H1 (cell line): ENCODE results near the gene TMEM229B. TPM values are rescaled to one million over a fixed set of nuclear protein-coding genes. Genes with fewer than 3 reads are reported as not detected.

Source experiments
- CTCF ChIA-PET: fragments of 300-600 bp; sonication (Branson Sonifier 250); formaldehyde crosslinking; loops from one replicate; lab custom pipeline; 2021; ENCODE audit not compliant: partially characterized antibody; lab: Charles Lee
- POLR2A ChIA-PET: fragments of 300-600 bp; sonication (Branson Sonifier 250); formaldehyde crosslinking; loops from one replicate; lab custom pipeline; 2021; ENCODE audit warnings: inconsistent platforms; ENCODE audit not compliant: partially characterized antibody; lab: Charles Lee
- DNase-seq, 2 experiments: peaks; one replicate each; pipeline versions ENCODE4 v3.0.0 to v3.0.0-alpha.2; 2010 to 2022; ENCODE audit warnings: low spot score in 2 of 2, low read depth in 1 of 2, mixed read lengths in 1 of 2
- FAIRE-seq: peaks from 2 replicates; lab custom pipeline; 2011; peaks lifted over from hg19 to GRCh38; lab: Jason Lieb, UNC
- H2AFZ ChIP-seq: 2 replicates; pipeline ENCODE4 v1.8.1; 2012; ENCODE audit warnings: low read length, inconsistent platforms
- H2AK5ac ChIP-seq: 2 replicates; pipeline ENCODE4 v1.6.1; 2013; ENCODE audit warnings: low read depth, low read length
- H2BK120ac ChIP-seq: replicated peaks from 2 replicates; pipeline ENCODE3; 2013; ENCODE audit warnings: low read depth, low read length, inconsistent platforms
- H2BK12ac ChIP-seq: 2 replicates; pipeline ENCODE4 v1.6.1; 2013; ENCODE audit warnings: low read depth, low read length
- H2BK15ac ChIP-seq: 2 replicates; pipeline ENCODE4 v1.6.1; 2013; ENCODE audit warnings: low read length
- H2BK20ac ChIP-seq: 2 replicates; pipeline ENCODE4 v1.6.1; 2013; ENCODE audit warnings: low read length
- H2BK5ac ChIP-seq: 2 replicates; pipeline ENCODE4 v1.6.1; 2013; ENCODE audit warnings: low read depth, low read length
- H3K14ac ChIP-seq: 2 replicates; pipeline ENCODE4 v1.6.1; 2013; ENCODE audit warnings: inconsistent platforms; ENCODE audit not compliant: insufficient read length
- H3K18ac ChIP-seq: 2 replicates; pipeline ENCODE4 v1.6.1; 2013; ENCODE audit warnings: low read length; ENCODE audit errors: extremely low read depth
- H3K23ac ChIP-seq: 2 replicates; pipeline ENCODE4 v1.6.1; 2013; ENCODE audit warnings: inconsistent platforms; ENCODE audit not compliant: insufficient read length
- H3K23me2 ChIP-seq: 2 replicates; pipeline ENCODE4 v1.6.1; 2013; ENCODE audit warnings: low read depth, low read length
- H3K27ac ChIP-seq: 2 replicates; pipeline ENCODE4 v1.6.1; 2011; ENCODE audit warnings: low read depth, low read length, inconsistent platforms
- H3K27me3 ChIP-seq, 4 experiments: replicated peaks in 1 of 4; 1 replicate in 1 of 4; 2 replicates in 3 of 4; pipeline versions ENCODE4 v1.6.1 to v1.8.1; 2011 to 2013; ENCODE audit warnings: low read length in 3 of 4, mild to moderate bottlenecking in 3 of 4, inconsistent platforms in 2 of 4, mixed read lengths in 2 of 4, moderate library complexity in 1 of 4; ENCODE audit not compliant: control insufficient read depth in 3 of 4, insufficient read depth in 3 of 4; ENCODE audit errors: extremely low read depth in 1 of 4
- H3K36me3 ChIP-seq, 4 experiments: 2 replicates each; pipeline versions ENCODE4 v1.6.1 to v1.8.1; 2011 to 2013; ENCODE audit warnings: mild to moderate bottlenecking in 4 of 4, low read length in 3 of 4, moderate library complexity in 2 of 4, control low read depth in 1 of 4, inconsistent platforms in 1 of 4; ENCODE audit not compliant: insufficient read depth in 4 of 4, control insufficient read depth in 2 of 4
- H3K4ac ChIP-seq: replicated peaks from 2 replicates; pipeline ENCODE3; 2013; ENCODE audit warnings: low read length, low read depth, mixed read lengths, inconsistent platforms; ENCODE audit not compliant: insufficient read length
- H3K4me1 ChIP-seq, 4 experiments: replicated peaks in 1 of 4; 1 replicate in 1 of 4; 2 replicates in 3 of 4; pipeline versions ENCODE4 v1.6.1 to v1.8.1; 2011 to 2013; ENCODE audit warnings: low read length in 3 of 4, inconsistent platforms in 2 of 4, mixed read lengths in 1 of 4; ENCODE audit not compliant: insufficient read depth in 4 of 4, control insufficient read depth in 3 of 4
- H3K4me2 ChIP-seq, 2 experiments: 2 replicates each; pipeline versions ENCODE4 v1.6.1 to v1.8.1; 2011 to 2013; ENCODE audit warnings: low read depth in 2 of 2, low read length in 2 of 2, control low read depth in 1 of 2, inconsistent platforms in 1 of 2, mild to moderate bottlenecking in 1 of 2; ENCODE audit not compliant: insufficient read depth in 1 of 2
- H3K4me3 ChIP-seq, 4 experiments: fragments of 200-600, 300-600 bp in 1 of 4; sonication (generic), shearing (Covaris generic), sonication (Bioruptor Twin) in 1 of 4; 2 replicates each; pipeline versions ENCODE4 v1.5.1 to v1.8.1; 2011 to 2016; ENCODE audit warnings: low read length in 4 of 4, low read depth in 3 of 4, control low read depth in 2 of 4, inconsistent platforms in 2 of 4, mild to moderate bottlenecking in 2 of 4, mixed read lengths in 1 of 4, moderate library complexity in 1 of 4; ENCODE audit not compliant: insufficient read depth in 2 of 4; ENCODE audit errors: extremely low read depth in 1 of 4
- H3K56ac ChIP-seq: replicated peaks from 2 replicates; pipeline ENCODE3; 2013; ENCODE audit warnings: low read depth, mild to moderate bottlenecking, mixed read lengths, low read length, inconsistent platforms; ENCODE audit not compliant: insufficient read length
- H3K79me1 ChIP-seq: 2 replicates; pipeline ENCODE4 v1.6.1; 2013; ENCODE audit warnings: low read depth, low read length, control low read depth
- H3K79me2 ChIP-seq, 2 experiments: 2 replicates each; pipeline versions ENCODE4 v1.6.1 to v1.8.1; 2012 to 2013; ENCODE audit warnings: low read length in 2 of 2, mild to moderate bottlenecking in 2 of 2, inconsistent platforms in 1 of 2; ENCODE audit not compliant: insufficient read depth in 2 of 2, control insufficient read depth in 1 of 2
- H3K9ac ChIP-seq, 4 experiments: replicated peaks in 1 of 4; 1 replicate in 1 of 4; 2 replicates in 3 of 4; pipeline versions ENCODE4 v1.6.1 to v1.8.1; 2011 to 2013; ENCODE audit warnings: low read depth in 3 of 4, low read length in 3 of 4, control low read depth in 2 of 4, mild to moderate bottlenecking in 2 of 4, moderate library complexity in 2 of 4, inconsistent platforms in 1 of 4; ENCODE audit errors: extremely low read depth in 1 of 4
- H3K9me3 ChIP-seq, 2 experiments: 2 replicates each; pipeline versions ENCODE4 v1.6.1 to v1.8.1; 2012 to 2013; ENCODE audit warnings: mild to moderate bottlenecking in 2 of 2, moderate library complexity in 2 of 2, control low read depth in 1 of 2, inconsistent platforms in 1 of 2, low read depth in 1 of 2, low read length in 1 of 2, mixed read lengths in 1 of 2; ENCODE audit not compliant: insufficient read depth in 2 of 2
- H4K20me1 ChIP-seq, 2 experiments: replicated peaks in 1 of 2; 2 replicates each; pipeline versions ENCODE3 to v1.8.1; 2011 to 2013; ENCODE audit warnings: inconsistent platforms in 2 of 2, low read length in 2 of 2, mild to moderate bottlenecking in 1 of 2; ENCODE audit not compliant: insufficient read depth in 2 of 2, control insufficient read depth in 1 of 2
- H4K5ac ChIP-seq: 2 replicates; pipeline ENCODE4 v1.6.1; 2013; ENCODE audit warnings: low read length, low read depth, mixed read lengths, inconsistent platforms; ENCODE audit not compliant: insufficient read length
- H4K8ac ChIP-seq: 2 replicates; pipeline ENCODE4 v1.8.0; 2013; ENCODE audit warnings: mild to moderate bottlenecking, moderate library complexity, low read length, inconsistent platforms; ENCODE audit not compliant: insufficient read depth; ENCODE audit errors: extremely low read depth
- H4K91ac ChIP-seq: replicated peaks from 2 replicates; pipeline ENCODE3; 2013; ENCODE audit warnings: low read length, mixed read lengths, inconsistent platforms; ENCODE audit not compliant: insufficient read length
- ASH2L ChIP-seq: fragments of 200-600, 300-600 bp; sonication (generic); IDR thresholded peaks from one replicate; pipeline ENCODE4 v1.7.1; 2017; ENCODE audit warnings: low read length
- BRCA1 ChIP-seq: IDR thresholded peaks from 2 replicates; pipeline ENCODE4 v1.6.1; 2012; ENCODE audit warnings: low read depth, low read length, improper control_type of control experiment
- CBX5 ChIP-seq: fragments of 300-800, 300-1000 bp; sonication (generic); IDR thresholded peaks from 2 replicates; pipeline ENCODE4 v1.7.1; 2016; ENCODE audit warnings: antibody characterized with exemption, low read length, low read depth
- CHD2 ChIP-seq: IDR thresholded peaks from 2 replicates; pipeline ENCODE4 v1.6.1; 2012; ENCODE audit warnings: low read length, improper control_type of control experiment
- CTBP2 ChIP-seq: IDR thresholded peaks from 2 replicates; pipeline ENCODE4 v1.7.0; 2011; ENCODE audit warnings: borderline replicate concordance, mild to moderate bottlenecking, moderate library complexity, mixed read lengths, low read length; ENCODE audit not compliant: insufficient read depth, insufficient read length
- EGR1 ChIP-seq: IDR thresholded peaks from 2 replicates; pipeline ENCODE4 v1.6.1; 2011; ENCODE audit warnings: low read depth, low read length, borderline replicate concordance
- EZH2 ChIP-seq: fragments of 200-600 bp; sonication (generic); IDR thresholded peaks from 2 replicates; pipeline ENCODE4 v1.7.1; 2012; ENCODE audit warnings: low read depth, mild to moderate bottlenecking, moderate library complexity, low read length, inconsistent platforms; ENCODE audit not compliant: severe bottlenecking
- FOSL1 ChIP-seq: IDR thresholded peaks from 2 replicates; pipeline ENCODE4 v1.6.1; 2011; ENCODE audit warnings: mild to moderate bottlenecking, low read depth, low read length, moderate library complexity; ENCODE audit not compliant: insufficient read depth
- HDAC6 ChIP-seq: IDR thresholded peaks from one replicate; pipeline ENCODE4 v1.7.1; 2012; ENCODE audit warnings: low read depth, mild to moderate bottlenecking, inconsistent platforms, low read length, moderate library complexity
- KDM1A ChIP-seq: fragments of 200-600, 300-600 bp; sonication (generic); IDR thresholded peaks from 2 replicates; pipeline ENCODE4 v1.7.1; 2016; ENCODE audit warnings: mild to moderate bottlenecking, low read length, borderline replicate concordance
- PHF8 ChIP-seq: fragments of 200-600 bp; sonication (generic); conservative IDR thresholded peaks from 2 replicates; pipeline ENCODE4 v1.7.1; 2012; ENCODE audit warnings: low read depth, mild to moderate bottlenecking, inconsistent platforms, low read length, moderate library complexity
- RAD21 ChIP-seq, 2 experiments: IDR thresholded peaks in 1 of 2; conservative IDR thresholded peaks in 1 of 2; 2 replicates each; pipeline ENCODE4 v1.6.1; 2011; ENCODE audit warnings: low read depth in 2 of 2, low read length in 2 of 2, improper control_type of control experiment in 1 of 2, inconsistent platforms in 1 of 2, mild to moderate bottlenecking in 1 of 2, moderate library complexity in 1 of 2
- SIX5 ChIP-seq: IDR thresholded peaks from 2 replicates; pipeline ENCODE4 v1.6.1; 2011; ENCODE audit warnings: mild to moderate bottlenecking, low read depth, low read length
- TAF1 ChIP-seq: IDR thresholded peaks from 2 replicates; pipeline ENCODE4 v1.6.1; 2011; ENCODE audit warnings: mild to moderate bottlenecking, low read depth, low read length
- TCF12 ChIP-seq: IDR thresholded peaks from 2 replicates; pipeline ENCODE4 v1.6.1; 2011; ENCODE audit warnings: low read depth, mild to moderate bottlenecking, low read length
- WGBS, 2 experiments: shearing (Covaris generic) in 1 of 2; methylation state at CpG; one replicate each; pipeline versions ENCODE4 v1.1.6 to v1.1.7; 2013 to 2015; ENCODE audit warnings: low lambda C conversion rate in 2 of 2, mixed read lengths in 2 of 2, inconsistent platforms in 1 of 2, low coverage in 1 of 2, missing lambda C conversion rate in 1 of 2; ENCODE audit not compliant: insufficient replicate concordance in 2 of 2, insufficient coverage in 1 of 2, insufficient read length in 1 of 2; ENCODE audit errors: extremely low coverage in 1 of 2, missing lambda C conversion rate in 1 of 2; 5-methylcytosine and 5-hydroxymethylcytosine counted together
- polyA plus RNA-seq, 7 experiments: library from polyadenylated mRNA; depleted of rRNA in 3 of 7; stranded (reverse) in 5 of 7; unstranded in 2 of 7; fragments of >200 nt in 5 of 7; fragments of 200-250 nt in 2 of 7; gene quantifications; 1 replicate in 5 of 7; 2 replicates in 1 of 7; 4 replicates in 1 of 7; pipeline versions ENCODE4 v1.2.1 to v1.2.3, GENCODE V29; 2011 to 2013; ENCODE audit warnings: missing spikeins in 2 of 7, mixed read lengths in 2 of 7
- total RNA-seq: library from RNA; stranded (reverse); fragmentation: NEBNext Ultra II Directional; extraction: Animal tissue kit (Norgen Biotek cat#: 25700); gene quantifications from 2 replicates; pipeline ENCODE4 v1.2.1, GENCODE V29; 2021

Gene TMEM229B
- total and polyA plus RNA-seq, 2 of the 8 experiments (the other 6 are each of a cell fraction or from before 2014, with no cell fraction given) = 0.73 to 0.85 TPM

GRCh38 chr14:67490196-67490595 is 1.7 kb upstream of the TMEM229B start:
- no peak overlapping the region for H3K56ac ChIP-seq
- no peaks in the 10 kb centered on the region for H3K27me3 ChIP-seq
- H3K9me3 ChIP-seq = no peaks in the 10 kb centered on the region
- H3K23me2 ChIP-seq = no peaks in the 10 kb centered on the region
- no peak overlapping the region for H3K4me2 ChIP-seq
- no peak overlapping the region for H2BK12ac ChIP-seq
- no peak overlapping the region for H2AFZ ChIP-seq
- H2AK5ac ChIP-seq = no peak overlapping the region
- 65% methylated on average over 4 of the region's 4 CpGs; no CpG with 5 or more reads in 1 of the 2 experiments for WGBS, 2 experiments
- H3K4ac ChIP-seq = no peak overlapping the region
- no peak overlapping the region for H3K9ac ChIP-seq
- no peaks in the 10 kb centered on the region for H3K79me2 ChIP-seq
- no peak for DNase-seq
- H3K14ac ChIP-seq = no peak overlapping the region
- no peak overlapping the region for H3K27ac ChIP-seq
- ChIA-PET POLR2A (interaction anchor here (1.0 kb wide), 1 partner anchor 24 kb away, joined by 3 read pairs; no protein-coding TSS in a partner anchor), CTCF (interaction anchor here (1.1 to 3.1 kb wide), 2 partner anchors 10 to 13 kb away, joined by 3 to 9 read pairs; no protein-coding TSS in a partner anchor)
- no peaks in the 10 kb centered on the region for H3K36me3 ChIP-seq
- peaks cover 0 to 10% (median 5%) of the 10 kb centered on the region in 4 experiments; a peak in 4 of 7 replicates for H3K4me1 ChIP-seq
- H3K23ac ChIP-seq = no peak overlapping the region
- H3K79me1 ChIP-seq = no peaks in the 10 kb centered on the region
- H2BK120ac ChIP-seq = no peak overlapping the region
- no peak overlapping the region for H3K18ac ChIP-seq
- no peak overlapping the region for H3K4me3 ChIP-seq
- H4K91ac ChIP-seq = no peak overlapping the region
- H2BK15ac ChIP-seq = no peak overlapping the region
- no peak overlapping the region for H4K8ac ChIP-seq
- no peak overlapping the region for H4K5ac ChIP-seq
- FAIRE-seq = no peak
- H2BK20ac ChIP-seq = 0 out of 2 replicates have a peak overlapping the region, but pooled peaks have one; percentile 67
- no peaks in the 10 kb centered on the region for H4K20me1 ChIP-seq
- H2BK5ac ChIP-seq = no peak overlapping the region
- TF ChIP-seq KDM1A (no peak), CTBP2 (no peak), ASH2L (no peak), TCF12 (no peak), HDAC6 (no peak), EGR1 (no peak), SIX5 (no peak), RAD21 (IDR thresholded peaks at IDR 0.05 in 1 of 2, conservative IDR thresholded peaks at IDR 0.05 in 1 of 2; ENCODE audit: low read depth in 2 of 2, low read length in 2 of 2) (no peak), PHF8 (no peak), FOSL1 (no peak), CBX5 (no peak), EZH2 (no peak), BRCA1 (no peak), CHD2 (no peak), TAF1 (no peak)
